HEK293T (cell line): Measurements from ENCODE around the gene POLR2C.

Experiments
- BHLHE40 ChIP-seq: fragments of 450-650 bp; IDR thresholded peaks from 2 replicates; pipeline ENCODE4 v1.6.1; 2016; ENCODE audit warnings: mild to moderate bottlenecking, moderate library complexity, borderline replicate concordance
- FOXA1 ChIP-seq: fragments of 450-650 bp; IDR thresholded peaks from 2 replicates; pipeline ENCODE4 v1.6.1; 2016; ENCODE audit warnings: mild to moderate bottlenecking
- FOXK2 ChIP-seq: fragments of 450-650 bp; IDR thresholded peaks from 2 replicates; pipeline ENCODE4 v1.6.1; 2016; ENCODE audit warnings: mild to moderate bottlenecking
- FOXM1 ChIP-seq: fragments of 450-650 bp; IDR thresholded peaks from 2 replicates; pipeline ENCODE4 v1.6.1; 2017; ENCODE audit warnings: mild to moderate bottlenecking, borderline replicate concordance
- HDGF ChIP-seq: fragments of 450-650 bp; IDR thresholded peaks from 2 replicates; pipeline ENCODE4 v1.6.1; 2017; ENCODE audit warnings: antibody characterized with exemption, borderline replicate concordance
- L3MBTL2 ChIP-seq: fragments of 450-650 bp; conservative IDR thresholded peaks from 2 replicates; pipeline ENCODE4 v1.6.1; 2016; ENCODE audit warnings: mild to moderate bottlenecking
- LEF1 ChIP-seq: fragments of 450-650 bp; IDR thresholded peaks from 2 replicates; pipeline ENCODE4 v1.6.1; 2017; ENCODE audit warnings: mild to moderate bottlenecking, borderline replicate concordance
- SP1 ChIP-seq: fragments of 450-650 bp; IDR thresholded peaks from 2 replicates; pipeline ENCODE4 v1.6.1; 2017
- SUZ12 ChIP-seq: fragments of 450-650 bp; IDR thresholded peaks from 2 replicates; pipeline ENCODE4 v1.6.1; 2016; ENCODE audit warnings: mild to moderate bottlenecking
- TARDBP ChIP-seq: fragments of 450-650 bp; IDR thresholded peaks from 2 replicates; pipeline ENCODE4 v1.6.1; 2016
- ZNF384 ChIP-seq: fragments of 450-650 bp; IDR thresholded peaks from 2 replicates; pipeline ENCODE4 v1.6.1; 2016
- TF ChIP-seq, protein P1 (sequence below): fragments of 450-650 bp; IDR thresholded peaks from 2 replicates; pipeline ENCODE4 v1.6.1; 2016

- TF ChIP-seq SP1, result no peak
- no peak for TF ChIP-seq BHLHE40
- no peak for TF ChIP-seq FOXK2
- TF ChIP-seq L3MBTL2, result no peak
- no peak for TF ChIP-seq FOXA1
- TF ChIP-seq TARDBP, result no peak
- no peak for TF ChIP-seq HDGF
- no peak for TF ChIP-seq FOXM1
- TF ChIP-seq, protein P1, sequence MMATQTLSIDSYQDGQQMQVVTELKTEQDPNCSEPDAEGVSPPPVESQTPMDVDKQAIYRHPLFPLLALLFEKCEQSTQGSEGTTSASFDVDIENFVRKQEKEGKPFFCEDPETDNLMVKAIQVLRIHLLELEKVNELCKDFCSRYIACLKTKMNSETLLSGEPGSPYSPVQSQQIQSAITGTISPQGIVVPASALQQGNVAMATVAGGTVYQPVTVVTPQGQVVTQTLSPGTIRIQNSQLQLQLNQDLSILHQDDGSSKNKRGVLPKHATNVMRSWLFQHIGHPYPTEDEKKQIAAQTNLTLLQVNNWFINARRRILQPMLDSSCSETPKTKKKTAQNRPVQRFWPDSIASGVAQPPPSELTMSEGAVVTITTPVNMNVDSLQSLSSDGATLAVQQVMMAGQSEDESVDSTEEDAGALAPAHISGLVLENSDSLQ, result no peak
- no peak for TF ChIP-seq LEF1
- no peak for TF ChIP-seq ZNF384
- no peak for TF ChIP-seq SUZ12
Observed at GRCh38 chr16:57419506-57419905, 43.0 kb upstream of the POLR2C start.
